HEK293 (cell line): ENCODE measurements around the gene DNAI7.

ENCODE experiments used
- CTCF ChIA-PET: fragments of 350-600 bp; formaldehyde crosslinking; extraction: SDS; loops from one replicate; lab custom pipeline; 2021; ENCODE audit warnings: antibody characterized with exemption; lab: Yijun Ruan, JAX
- POLR2A ChIA-PET: fragments of 300-600 bp; formaldehyde crosslinking; extraction: SDS; loops from one replicate; lab custom pipeline; 2020; ENCODE audit warnings: antibody characterized with exemption, inconsistent platforms; lab: Yijun Ruan, JAX
- H3K27ac ChIP-seq: fragments of 200-500 bp; sonication (Bioruptor generic); 2 replicates; pipeline ENCODE4 v1.5.1; 2014; ENCODE audit warnings: low read depth, low read length, control low read depth, inconsistent platforms; ENCODE audit errors: extremely low read depth
- H3K36me3 ChIP-seq, 2 experiments: fragments of 200-500 bp in 1 of 2; sonication (Bioruptor generic) in 1 of 2; 1 replicate in 1 of 2; 2 replicates in 1 of 2; pipeline ENCODE4 v1.5.1; 2014 to 2017; ENCODE audit warnings: inconsistent platforms in 2 of 2, low read length in 2 of 2; ENCODE audit not compliant: control insufficient read depth in 2 of 2, insufficient read depth in 1 of 2
- H3K4me1 ChIP-seq: fragments of 200-500 bp; sonication (Bioruptor generic); 2 replicates; pipeline ENCODE4 v1.5.1; 2014; ENCODE audit warnings: mild to moderate bottlenecking, low read length, inconsistent platforms; ENCODE audit not compliant: control insufficient read depth, insufficient read depth
- H3K4me3 ChIP-seq: 2 replicates; pipeline ENCODE4 v1.5.1; 2011; ENCODE audit warnings: low read depth, mild to moderate bottlenecking, control low read depth, low read length, moderate library complexity
- H3K9me3 ChIP-seq: fragments of 200-500 bp; sonication (Bioruptor generic); 2 replicates; pipeline ENCODE4 v1.5.1; 2014; ENCODE audit warnings: low read depth, low read length, inconsistent platforms; ENCODE audit not compliant: control insufficient read depth, insufficient read depth
- KLF16 ChIP-seq: fragments of 450-650 bp; formaldehyde crosslinking; IDR thresholded peaks from 2 replicates; pipeline ENCODE4 v1.5.1; 2017; ENCODE audit warnings: missing biosample characterization, missing genetic modification characterization
- KLF8 ChIP-seq: fragments of 450-650 bp; formaldehyde crosslinking; IDR thresholded peaks from 2 replicates; pipeline ENCODE4 v1.5.1; 2016; ENCODE audit warnings: missing biosample characterization, missing genetic modification characterization
- SP3 ChIP-seq: fragments of 450-650 bp; formaldehyde crosslinking; IDR thresholded peaks from 2 replicates; pipeline ENCODE4 v1.5.1; 2016; ENCODE audit warnings: missing biosample characterization, missing genetic modification characterization
- SP7 ChIP-seq: fragments of 450-650 bp; formaldehyde crosslinking; IDR thresholded peaks from 2 replicates; pipeline ENCODE4 v1.5.1; 2016; ENCODE audit warnings: missing biosample characterization, missing genetic modification characterization
- ZNF114 ChIP-seq: fragments of 450-650 bp; formaldehyde crosslinking; IDR thresholded peaks from 2 replicates; pipeline ENCODE4 v1.5.0; 2017; ENCODE audit warnings: missing biosample characterization, missing genetic modification characterization
- ZNF133 ChIP-seq: fragments of 450-650 bp; formaldehyde crosslinking; IDR thresholded peaks from 2 replicates; pipeline ENCODE4 v1.5.1; 2016; ENCODE audit warnings: missing biosample characterization, missing genetic modification characterization
- ZNF16 ChIP-seq: fragments of 450-650 bp; formaldehyde crosslinking; IDR thresholded peaks from 2 replicates; pipeline ENCODE4 v1.5.1; 2016; ENCODE audit warnings: low read depth, missing biosample characterization, missing genetic modification characterization
- ZNF169 ChIP-seq: fragments of 450-650 bp; formaldehyde crosslinking; IDR thresholded peaks from 2 replicates; pipeline ENCODE4 v1.5.1; 2016; ENCODE audit warnings: missing biosample characterization, missing genetic modification characterization
- ZNF175 ChIP-seq: fragments of 450-650 bp; formaldehyde crosslinking; IDR thresholded peaks from 2 replicates; pipeline ENCODE4 v1.5.1; 2016; ENCODE audit warnings: missing biosample characterization, missing genetic modification characterization
- ZNF24 ChIP-seq: fragments of 450-650 bp; formaldehyde crosslinking; IDR thresholded peaks from 2 replicates; pipeline ENCODE4 v1.5.1; 2016; ENCODE audit warnings: missing biosample characterization, missing genetic modification characterization
- ZNF335 ChIP-seq: fragments of 450-650 bp; formaldehyde crosslinking; conservative IDR thresholded peaks from 2 replicates; pipeline ENCODE4 v1.5.1; 2016; ENCODE audit warnings: missing biosample characterization, missing genetic modification characterization
- ZNF354C ChIP-seq: fragments of 450-650 bp; formaldehyde crosslinking; IDR thresholded peaks from 2 replicates; pipeline ENCODE4 v1.5.1; 2016; ENCODE audit warnings: missing biosample characterization, missing genetic modification characterization, low read depth, borderline replicate concordance
- ZNF544 ChIP-seq: fragments of 450-650 bp; formaldehyde crosslinking; IDR thresholded peaks from 2 replicates; pipeline ENCODE4 v1.5.0; 2017; ENCODE audit warnings: missing biosample characterization, missing genetic modification characterization
- ZNF555 ChIP-seq: fragments of 450-650 bp; formaldehyde crosslinking; conservative IDR thresholded peaks from 2 replicates; pipeline ENCODE4 v1.5.1; 2017; ENCODE audit warnings: missing biosample characterization, mild to moderate bottlenecking, missing genetic modification characterization, inconsistent platforms
- ZNF621 ChIP-seq: fragments of 450-650 bp; formaldehyde crosslinking; IDR thresholded peaks from 2 replicates; pipeline ENCODE4 v1.5.1; 2017; ENCODE audit warnings: missing biosample characterization, missing genetic modification characterization
- ZNF626 ChIP-seq: fragments of 450-650 bp; sonication (Bioruptor Pico); formaldehyde crosslinking; IDR thresholded peaks from 2 replicates; pipeline ENCODE4 v1.5.1; 2018; ENCODE audit warnings: missing biosample characterization, missing genetic modification characterization, inconsistent platforms
- ZNF776 ChIP-seq: fragments of 450-650 bp; formaldehyde crosslinking; IDR thresholded peaks from 2 replicates; pipeline ENCODE4 v1.5.0; 2017; ENCODE audit warnings: missing biosample characterization, missing genetic modification characterization, borderline replicate concordance
- ZNF791 ChIP-seq: fragments of 450-650 bp; formaldehyde crosslinking; IDR thresholded peaks from 2 replicates; pipeline ENCODE4 v1.5.1; 2016; ENCODE audit warnings: missing biosample characterization, missing genetic modification characterization
- TF ChIP-seq, protein P1 (sequence below): fragments of 450-650 bp; formaldehyde crosslinking; IDR thresholded peaks from 2 replicates; pipeline ENCODE4 v1.5.1; 2017; ENCODE audit warnings: missing biosample characterization, mild to moderate bottlenecking, missing genetic modification characterization, moderate library complexity
- TF ChIP-seq, protein P2 (sequence below): fragments of 450-650 bp; formaldehyde crosslinking; conservative IDR thresholded peaks from 2 replicates; pipeline ENCODE4 v1.5.1; 2016; ENCODE audit warnings: low read depth, missing biosample characterization, missing genetic modification characterization

Gene DNAI7

DNA sequence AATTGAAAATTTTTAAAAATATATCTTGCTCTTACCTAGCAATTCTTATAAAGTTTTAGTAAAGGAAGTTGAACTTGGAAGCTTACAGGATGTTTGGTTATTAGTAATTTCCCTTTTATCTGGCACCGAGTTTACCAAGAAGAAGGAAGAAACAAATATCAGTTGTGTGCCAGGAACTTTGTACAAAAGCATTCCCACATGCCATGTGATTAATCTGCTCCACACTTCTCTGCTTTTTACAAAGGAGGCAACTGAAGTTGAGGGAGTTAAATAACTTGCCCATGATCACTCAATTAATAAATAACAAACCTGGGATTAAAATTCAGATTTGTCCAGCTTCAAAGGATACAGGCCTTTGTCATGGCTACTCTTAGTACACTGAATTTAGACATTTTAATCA is 123.6 kb downstream of the DNAI7 start (continued):
- TF ChIP-seq ZNF169 (tag by site-specific recombination) (no peak), ZNF175 (no peak), ZNF16 (no peak), ZNF621 (tag by site-specific recombination) (no peak), ZNF626 (tag by site-specific recombination) (no peak), ZNF335 (tag by site-specific recombination) (no peak)

DNA sequence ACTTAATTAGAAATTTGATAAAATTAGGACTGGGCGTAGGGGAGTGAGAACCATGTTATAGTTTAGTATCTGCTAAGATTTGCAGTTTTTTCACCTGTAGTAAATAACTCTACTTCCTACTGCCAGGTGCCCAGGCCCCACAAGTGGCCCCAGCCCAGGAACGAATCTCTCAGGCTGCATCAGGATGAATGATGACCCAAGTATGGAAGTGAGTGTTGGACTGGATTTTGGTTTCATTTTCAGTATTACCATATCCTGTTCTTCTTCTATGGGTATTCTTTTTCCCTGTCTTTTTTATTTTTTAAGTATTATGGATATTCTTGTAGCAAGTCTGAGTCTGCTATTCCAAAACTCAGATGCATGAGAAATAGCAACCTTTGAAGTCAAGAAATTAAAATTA is 125.7 kb downstream of the DNAI7 start:
- CTCF ChIA-PET, result no interaction called here
- POLR2A ChIA-PET, result no interaction called here
- no peaks in the 10 kb centered on the region for H3K36me3 ChIP-seq

DNA sequence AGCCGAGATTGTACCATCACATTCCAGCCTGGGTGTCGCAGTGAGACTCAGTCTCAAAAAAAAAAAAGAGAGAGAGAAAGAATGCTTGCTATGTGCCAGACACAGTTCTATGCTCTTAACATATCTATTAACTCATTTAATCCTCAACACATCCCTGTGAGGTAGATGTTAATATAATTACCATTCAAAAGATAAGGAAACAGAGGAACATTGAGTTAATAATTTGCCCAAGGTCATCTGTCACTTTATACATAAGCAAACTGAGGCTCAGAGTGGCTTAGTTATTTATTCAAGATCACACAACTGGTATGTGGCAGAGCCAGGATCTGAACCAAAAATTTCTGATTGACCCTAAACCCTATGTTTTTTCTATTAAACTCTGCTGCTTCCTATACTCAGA is 129.9 kb downstream of the DNAI7 start:
- Histone ChIP-seq H3K36me3 (no peaks in the 10 kb centered on the region), H3K9me3 (no peaks in the 10 kb centered on the region), H3K4me1 (no peaks in the 10 kb centered on the region), H3K27ac (no peak overlapping the region), H3K4me3 (no peak overlapping the region)
- ChIA-PET CTCF (no interaction called here), POLR2A (no interaction called here)
- TF ChIP-seq ZNF114 (tag by site-specific recombination) (no peak), KLF8 (no peak), SP7 (tag by site-specific recombination) (no peak), ZNF776 (tag by site-specific recombination) (no peak), ZNF544 (tag by site-specific recombination) (no peak), ZNF24 (tag by site-specific recombination) (no peak), ZNF555 (tag by site-specific recombination) (no peak), SP3 (tag by site-specific recombination) (no peak)
- TF ChIP-seq, protein P1, sequence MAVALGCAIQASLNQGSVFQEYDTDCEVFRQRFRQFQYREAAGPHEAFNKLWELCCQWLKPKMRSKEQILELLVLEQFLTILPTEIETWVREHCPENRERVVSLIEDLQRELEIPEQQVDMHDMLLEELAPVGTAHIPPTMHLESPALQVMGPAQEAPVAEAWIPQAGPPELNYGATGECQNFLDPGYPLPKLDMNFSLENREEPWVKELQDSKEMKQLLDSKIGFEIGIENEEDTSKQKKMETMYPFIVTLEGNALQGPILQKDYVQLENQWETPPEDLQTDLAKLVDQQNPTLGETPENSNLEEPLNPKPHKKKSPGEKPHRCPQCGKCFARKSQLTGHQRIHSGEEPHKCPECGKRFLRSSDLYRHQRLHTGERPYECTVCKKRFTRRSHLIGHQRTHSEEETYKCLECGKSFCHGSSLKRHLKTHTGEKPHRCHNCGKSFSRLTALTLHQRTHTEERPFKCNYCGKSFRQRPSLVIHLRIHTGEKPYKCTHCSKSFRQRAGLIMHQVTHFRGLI (tag by site-specific recombination), result no peak
- TF ChIP-seq, protein P2, sequence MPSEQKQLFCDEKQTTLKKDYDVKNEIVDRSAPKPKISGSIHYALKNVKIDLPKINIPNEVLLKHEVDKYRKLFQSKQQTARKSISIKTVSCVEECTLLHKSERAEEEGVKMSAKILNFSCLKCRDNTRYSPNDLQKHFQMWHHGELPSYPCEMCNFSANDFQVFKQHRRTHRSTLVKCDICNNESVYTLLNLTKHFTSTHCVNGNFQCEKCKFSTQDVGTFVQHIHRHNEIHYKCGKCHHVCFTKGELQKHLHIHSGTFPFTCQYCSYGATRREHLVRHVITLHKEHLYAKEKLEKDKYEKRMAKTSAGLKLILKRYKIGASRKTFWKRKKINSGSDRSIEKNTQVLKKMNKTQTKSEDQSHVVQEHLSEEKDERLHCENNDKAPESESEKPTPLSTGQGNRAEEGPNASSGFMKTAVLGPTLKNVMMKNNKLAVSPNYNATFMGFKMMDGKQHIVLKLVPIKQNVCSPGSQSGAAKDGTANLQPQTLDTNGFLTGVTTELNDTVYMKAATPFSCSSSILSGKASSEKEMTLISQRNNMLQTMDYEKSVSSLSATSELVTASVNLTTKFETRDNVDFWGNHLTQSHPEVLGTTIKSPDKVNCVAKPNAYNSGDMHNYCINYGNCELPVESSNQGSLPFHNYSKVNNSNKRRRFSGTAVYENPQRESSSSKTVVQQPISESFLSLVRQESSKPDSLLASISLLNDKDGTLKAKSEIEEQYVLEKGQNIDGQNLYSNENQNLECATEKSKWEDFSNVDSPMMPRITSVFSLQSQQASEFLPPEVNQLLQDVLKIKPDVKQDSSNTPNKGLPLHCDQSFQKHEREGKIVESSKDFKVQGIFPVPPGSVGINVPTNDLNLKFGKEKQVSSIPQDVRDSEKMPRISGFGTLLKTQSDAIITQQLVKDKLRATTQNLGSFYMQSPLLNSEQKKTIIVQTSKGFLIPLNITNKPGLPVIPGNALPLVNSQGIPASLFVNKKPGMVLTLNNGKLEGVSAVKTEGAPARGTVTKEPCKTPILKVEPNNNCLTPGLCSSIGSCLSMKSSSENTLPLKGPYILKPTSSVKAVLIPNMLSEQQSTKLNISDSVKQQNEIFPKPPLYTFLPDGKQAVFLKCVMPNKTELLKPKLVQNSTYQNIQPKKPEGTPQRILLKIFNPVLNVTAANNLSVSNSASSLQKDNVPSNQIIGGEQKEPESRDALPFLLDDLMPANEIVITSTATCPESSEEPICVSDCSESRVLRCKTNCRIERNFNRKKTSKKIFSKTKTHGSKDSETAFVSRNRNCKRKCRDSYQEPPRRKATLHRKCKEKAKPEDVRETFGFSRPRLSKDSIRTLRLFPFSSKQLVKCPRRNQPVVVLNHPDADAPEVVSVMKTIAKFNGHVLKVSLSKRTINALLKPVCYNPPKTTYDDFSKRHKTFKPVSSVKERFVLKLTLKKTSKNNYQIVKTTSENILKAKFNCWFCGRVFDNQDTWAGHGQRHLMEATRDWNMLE, result no peak

More for the DNA sequence above, 125.7 kb downstream of the DNAI7 start:
- H3K9me3 ChIP-seq, result no peaks in the 10 kb centered on the region
- no peaks in the 10 kb centered on the region for H3K4me1 ChIP-seq
- H3K27ac ChIP-seq, result no peak overlapping the region
- TF ChIP-seq ZNF133 (no peak), ZNF354C (no peak), ZNF791 (tag by site-specific recombination) (no peak), KLF16 (tag by site-specific recombination) (no peak)
- H3K4me3 ChIP-seq, result no peak overlapping the region
